Neural progenitor cell (in vitro differentiated cells): ENCODE data around the gene ZNF649. TPM values are rescaled to one million over a fixed set of nuclear protein-coding genes. Genes with fewer than 3 reads are reported as not detected.
A peak's percentile ranks its signal among the peaks of the same experiment; 100 is the strongest.

ENCODE experiments used
- DNase-seq: peaks from one replicate; pipeline ENCODE4 v3.0.0-alpha.2; 2016; ENCODE audit warnings: low spot score
- H2AFZ ChIP-seq: fragments of 200-600 bp; sonication (generic); replicated peaks from 2 replicates; pipeline ENCODE4 v1.6.1; 2016; ENCODE audit warnings: antibody characterized with exemption
- H3F3A ChIP-seq: fragments of 200-600 bp; sonication (generic); 2 replicates; pipeline ENCODE4 v1.6.1; 2016; ENCODE audit warnings: antibody characterized with exemption, low read depth
- H3K27ac ChIP-seq: fragments of 200-600 bp; sonication (generic); 2 replicates; pipeline ENCODE4 v1.5.1; 2016; ENCODE audit warnings: mild to moderate bottlenecking
- H3K27me3 ChIP-seq: fragments of 200-600 bp; sonication (generic); 2 replicates; pipeline ENCODE4 v1.6.1; 2016; ENCODE audit warnings: mild to moderate bottlenecking, moderate library complexity
- H3K36me3 ChIP-seq: fragments of 200-600 bp; sonication (generic); 2 replicates; pipeline ENCODE4 v1.5.1; 2016
- H3K4me1 ChIP-seq: fragments of 200-600 bp; sonication (generic); 2 replicates; pipeline ENCODE4 v1.6.1; 2016; ENCODE audit warnings: mixed run types
- H3K4me2 ChIP-seq: fragments of 200-600 bp; sonication (generic); 2 replicates; pipeline ENCODE4 v1.6.1; 2016
- H3K4me3 ChIP-seq: fragments of 200-600 bp; sonication (generic); 2 replicates; pipeline ENCODE4 v1.5.1; 2016
- H3K79me2 ChIP-seq: fragments of 200-600 bp; sonication (generic); 2 replicates; pipeline ENCODE4 v1.6.1; 2016; ENCODE audit warnings: low read depth
- H3K9ac ChIP-seq: fragments of 200-600 bp; sonication (generic); 2 replicates; pipeline ENCODE4 v1.6.1; 2016
- H3K9me3 ChIP-seq: fragments of 200-600 bp; sonication (generic); 2 replicates; pipeline ENCODE4 v1.5.1; 2016; ENCODE audit warnings: low read depth
- H4K20me1 ChIP-seq: fragments of 200-600 bp; sonication (generic); 2 replicates; pipeline ENCODE4 v1.6.1; 2016; ENCODE audit warnings: low read depth
- H3K27ac Mint-ChIP-seq: 3 replicates; pipeline ENCODE4 v1.8.0; 2021; ENCODE audit warnings: mixed read lengths
- H3K27me3 Mint-ChIP-seq: 2 replicates; pipeline ENCODE4 v1.8.0; 2022; ENCODE audit warnings: low read depth, mild to moderate bottlenecking, inconsistent platforms, moderate library complexity, mixed read lengths; ENCODE audit not compliant: insufficient read depth
- H3K36me3 Mint-ChIP-seq: 3 replicates; pipeline ENCODE4 v1.8.0; 2021; ENCODE audit warnings: mixed read lengths
- H3K4me1 Mint-ChIP-seq: 3 replicates; pipeline ENCODE4 v1.8.0; 2021; ENCODE audit warnings: mixed read lengths
- H3K4me3 Mint-ChIP-seq: 3 replicates; pipeline ENCODE4 v1.8.0; 2021; ENCODE audit warnings: mild to moderate bottlenecking, moderate library complexity, mixed read lengths
- H3K9me3 Mint-ChIP-seq: 3 replicates; pipeline ENCODE4 v1.8.0; 2020; ENCODE audit warnings: mixed read lengths
- CTCF ChIP-seq: fragments of 200-600 bp; sonication (generic); IDR thresholded peaks from 2 replicates; pipeline ENCODE4 v1.5.1; 2017; ENCODE audit warnings: antibody characterized with exemption, mild to moderate bottlenecking
- EZH2 ChIP-seq: fragments of 200-600 bp; sonication (generic); IDR thresholded peaks from 2 replicates; pipeline ENCODE4 v1.6.1; 2017; ENCODE audit warnings: antibody characterized with exemption, mild to moderate bottlenecking, moderate library complexity
- EZH2phosphoT487 ChIP-seq: fragments of 200-600 bp; sonication (generic); IDR thresholded peaks from 2 replicates; pipeline ENCODE4 v1.6.1; 2017; ENCODE audit warnings: antibody characterized with exemption
- total RNA-seq: library from RNA; depleted of rRNA; stranded (reverse); fragments of >200 nt; gene quantifications from 2 replicates; pipeline ENCODE4 v1.2.3, GENCODE V29; 2015; ENCODE audit warnings: low replicate concordance

Gene ZNF649
- total RNA-seq = 32.7 and 49.6 TPM in 2 replicates

- Mint-ChIP-seq H3K27ac (peak within 1 kb of the TSS; percentile 99), H3K4me1 (peaks cover 5% of the 10 kb centered on the region), H3K36me3 (peaks cover 48% of the 10 kb centered on the region), H3K9me3 (peaks cover 81% of the 10 kb centered on the region), H3K27me3 (peaks cover 7% of the 10 kb centered on the region), H3K4me3 (peak within 1 kb of the TSS; percentile 100)
- Histone ChIP-seq H3K36me3 (peaks cover 27% of the 10 kb centered on the region), H4K20me1 (no peaks in the 10 kb centered on the region), H3K79me2 (peaks cover 53% of the 10 kb centered on the region), H3K9me3 (peaks cover 25% of the 10 kb centered on the region), H2AFZ (peak within 1 kb of the TSS; percentile 63), H3K4me3 (peak within 1 kb of the TSS; percentile 68), H3F3A (no peaks in the 10 kb centered on the region), H3K27ac (no peak within 1 kb of the TSS), H3K4me1 (peaks cover 7% of the 10 kb centered on the region), H3K27me3 (peaks cover 11% of the 10 kb centered on the region), H3K9ac (peak within 1 kb of the TSS; percentile 59), H3K4me2 (peak within 1 kb of the TSS; percentile 98)
- peak; percentile 95 for DNase-seq
- no peak for TF ChIP-seq EZH2phosphoT487
- TF ChIP-seq EZH2 = no peak
- TF ChIP-seq CTCF = no peak
These were observed at the start of gene ZNF649 for GRCh38 chr19:51904331-51905165. Gene ZNF649 (minus strand): TSS chr19:51905017. CDS start chr19:51900107, 4,910 bp downstream.

- peaks cover 40% of the 10 kb centered on the region for H3K9me3 ChIP-seq
- no peaks in the 10 kb centered on the region for H3K79me2 ChIP-seq
- H2AFZ ChIP-seq = no peak overlapping the region
- no peak for TF ChIP-seq CTCF
- no peak for TF ChIP-seq EZH2
- no peak for TF ChIP-seq EZH2phosphoT487
- Mint-ChIP-seq H3K4me3 (no peak overlapping the region), H3K9me3 (peaks cover 73% of the 10 kb centered on the region), H3K27me3 (peaks cover 2% of the 10 kb centered on the region), H3K27ac (no peak overlapping the region), H3K36me3 (peaks cover 38% of the 10 kb centered on the region), H3K4me1 (no peaks in the 10 kb centered on the region)
- no peaks in the 10 kb centered on the region for H3K27me3 ChIP-seq
- H3K4me2 ChIP-seq = no peak overlapping the region
- H3K36me3 ChIP-seq = peaks cover 31% of the 10 kb centered on the region
- no peaks in the 10 kb centered on the region for H3K4me1 ChIP-seq
- no peaks in the 10 kb centered on the region for H4K20me1 ChIP-seq
- no peak overlapping the region for H3K27ac ChIP-seq
- H3K4me3 ChIP-seq = no peak overlapping the region
- no peak for DNase-seq
- no peak overlapping the region for H3K9ac ChIP-seq
- H3F3A ChIP-seq = peaks cover 7% of the 10 kb centered on the region
These were observed 44.2 kb upstream of the ZNF649 start for GRCh38 chr19:51948975-51949374.

- no peak overlapping the region for H3K4me3 ChIP-seq
These were observed 41.8 kb upstream of the ZNF649 start for GRCh38 chr19:51946602-51947001.

More at GRCh38 chr19:51946602-51947001, 41.8 kb upstream of the ZNF649 start:
- no peak overlapping the region for H3K4me3 Mint-ChIP-seq
- Histone ChIP-seq H3K79me2 (no peaks in the 10 kb centered on the region), H4K20me1 (no peaks in the 10 kb centered on the region), H2AFZ (no peak overlapping the region), H3K27me3 (no peaks in the 10 kb centered on the region), H3K4me1 (no peaks in the 10 kb centered on the region), H3K4me2 (no peak overlapping the region), H3K9me3 (peaks cover 48% of the 10 kb centered on the region), H3K27ac (no peak overlapping the region), H3K9ac (no peak overlapping the region), H3F3A (peaks cover 7% of the 10 kb centered on the region), H3K36me3 (peaks cover 53% of the 10 kb centered on the region)
- no peak for DNase-seq
- H3K27me3 Mint-ChIP-seq = peaks cover 2% of the 10 kb centered on the region
- no peak overlapping the region for H3K27ac Mint-ChIP-seq
- no peaks in the 10 kb centered on the region for H3K4me1 Mint-ChIP-seq
- H3K9me3 Mint-ChIP-seq = peaks cover 83% of the 10 kb centered on the region
- TF ChIP-seq EZH2phosphoT487 (no peak), EZH2 (no peak)
- H3K36me3 Mint-ChIP-seq = peaks cover 62% of the 10 kb centered on the region
